Measurements from ENCODE around the gene IGFALS.

- TF ChIP-seq GATA3 (IDR thresholded peaks at IDR 0.05; ENCODE audit: low read depth, low read length): no peak
- no peak for TF ChIP-seq GATA2 (IDR thresholded peaks at IDR 0.05; ENCODE audit: low read depth, low read length)
Measured at GRCh38 chr16:1784977-1785845, 8.3 kb downstream of the IGFALS start.
